Vein endothelial cell (primary cell): ENCODE results near the gene OR4A15. TPM values are rescaled to one million over a fixed set of nuclear protein-coding genes. Genes with fewer than 3 reads are reported as not detected.

Source experiments
- small RNA-seq: library from RNA; depleted of rRNA; stranded (forward); fragments of <200 nt; gene quantifications from one replicate; pipeline ENCODE3, GENCODE V24; 2012
- total RNA-seq: library from RNA; depleted of rRNA; stranded (reverse); fragments of >200 nt; gene quantifications from 2 replicates; pipeline ENCODE4 v1.2.3, GENCODE V29; 2012

Gene OR4A15
- total RNA-seq: not detected in 2 replicates

DNA sequence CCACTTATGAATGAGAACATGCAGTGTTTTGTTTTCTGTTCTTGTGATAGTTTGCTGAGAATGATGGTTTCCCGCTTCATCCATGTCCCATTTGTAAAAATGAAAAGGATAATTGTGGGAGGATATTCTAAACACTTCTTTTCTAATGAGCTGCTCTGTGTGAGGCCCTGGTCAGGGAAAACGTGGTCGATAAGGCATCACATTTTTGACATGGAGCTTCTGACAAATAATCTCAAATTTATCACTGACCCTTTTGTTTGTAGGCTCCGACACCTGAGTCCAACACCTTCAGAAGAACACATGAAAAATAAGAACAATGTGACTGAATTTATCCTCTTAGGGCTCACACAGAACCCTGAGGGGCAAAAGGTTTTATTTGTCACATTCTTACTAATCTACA is at the start of gene OR4A15:
Gene OR4A15 (plus strand): TSS at position 301 of the 400 bp plus-strand sequence. CDS start 0 bp downstream, at position 301.

DNA sequence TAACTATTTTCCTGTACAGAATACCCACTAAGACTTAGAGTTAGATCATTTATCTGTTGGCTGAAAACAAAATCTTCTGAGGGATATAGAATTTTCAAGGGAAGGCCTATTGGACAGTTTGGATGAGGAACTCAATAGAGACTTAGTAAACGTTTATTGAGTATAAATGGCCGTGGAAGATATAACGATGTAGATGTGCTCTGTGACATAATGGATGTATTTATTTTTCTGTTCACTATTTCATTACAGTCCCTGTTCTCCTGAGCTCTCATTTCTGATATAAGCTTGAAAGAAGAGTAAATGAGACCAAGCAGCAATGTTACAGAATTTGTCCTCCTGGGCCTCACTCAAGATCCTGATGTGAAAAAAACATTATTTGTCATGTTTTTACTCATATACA is 24.9 kb upstream of the OR4A15 start, which contains the start of gene OR4A16:
Gene OR4A16 (plus strand): TSS at position 301 of the 400 bp plus-strand sequence. CDS start 0 bp downstream, at position 301.

Small RNA genes within 50 kb of the gene (small RNA-seq; reads per million reads assigned to genes)
- gene OR4X7P: not detected

Other genes with a start within 250 kb of the OR4A15 start
- not detected in 2 replicates for gene TRIM48, start 105.8 kb upstream of the OR4A15 start, total RNA-seq
- gene OR4A16, start 24.8 kb upstream of the OR4A15 start, total RNA-seq: not detected in 2 replicates
- not detected in 2 replicates for gene OR4C15, start 186.5 kb downstream of the OR4A15 start, total RNA-seq
- gene OR4C16, start 204.2 kb downstream of the OR4A15 start, total RNA-seq: not detected in 2 replicates
- not detected in 2 replicates for gene OR4C11, start 239.7 kb downstream of the OR4A15 start, total RNA-seq